BLaER1 treated with 17β-estradiol and CSF1 and Interleukin-3, amounts not matched to agents 10 nM and 100 nM (cell line): Measurements from ENCODE around the gene MYO1B.

ENCODE experiments used
- H3K27ac ChIP-seq, 11 experiments: shearing (Covaris generic); formaldehyde crosslinking; 2 replicates each; pipeline ENCODE4 v1.8.1; 2022
- H3K27me3 ChIP-seq, 11 experiments: shearing (Covaris generic); formaldehyde crosslinking; 2 replicates each; pipeline ENCODE4 v1.8.1; 2022
- H3K36me3 ChIP-seq, 11 experiments: shearing (Covaris generic); formaldehyde crosslinking; 2 replicates each; pipeline ENCODE4 v1.8.1; 2022
- H3K4me1 ChIP-seq, 10 experiments: shearing (Covaris generic); formaldehyde crosslinking; 2 replicates each; pipeline ENCODE4 v1.8.1; 2022
- H3K4me2 ChIP-seq, 11 experiments: shearing (Covaris generic); formaldehyde crosslinking; 2 replicates each; pipeline ENCODE4 v1.8.1; 2022
- H3K4me3 ChIP-seq, 10 experiments: shearing (Covaris generic); formaldehyde crosslinking; 2 replicates each; pipeline ENCODE4 v1.8.1; 2022
- H3K9ac ChIP-seq, 11 experiments: shearing (Covaris generic); formaldehyde crosslinking; 2 replicates each; pipeline ENCODE4 v1.8.1; 2022
- H3K9me3 ChIP-seq, 11 experiments: shearing (Covaris generic); formaldehyde crosslinking; replicated peaks in 1 of 11; 2 replicates each; pipeline ENCODE4 v1.8.1; 2022
- H4K20me1 ChIP-seq, 11 experiments: shearing (Covaris generic); formaldehyde crosslinking; 2 replicates each; pipeline ENCODE4 v1.8.1; 2022
- Cebpa-rat ChIP-seq, 11 experiments: shearing (Covaris generic); IDR thresholded peaks; 2 replicates each; pipeline ENCODE4 v1.8.1; 2022

The MYO1B gene

GRCh38 chr2:191287820-191288219, 42.6 kb downstream of the MYO1B start:
- Histone ChIP-seq H3K27me3 (no peaks in the 10 kb centered on the region), H3K27ac (no peak overlapping the region)
- TF ChIP-seq Cebpa-rat (IDR thresholded peaks at IDR 0.05) = no peak

GRCh38 chr2:191289049-191289448, 43.8 kb downstream of the MYO1B start:
- Histone ChIP-seq H3K9ac (no peak overlapping the region), H3K9me3 (no peaks in the 10 kb centered on the region), H4K20me1 (peaks cover 0 to 13% (median 0%) of the 10 kb centered on the region in 11 experiments; a peak in 2 of 22 replicates), H3K4me1 (no peaks in the 10 kb centered on the region), H3K36me3 (peaks cover 0 to 25% (median 15%) of the 10 kb centered on the region in 11 experiments; a peak in 12 of 22 replicates), H3K4me3 (no peak overlapping the region), H3K27me3 (no peaks in the 10 kb centered on the region), H3K4me2 (no peak overlapping the region), H3K27ac (no peak overlapping the region)
- no peak for TF ChIP-seq Cebpa-rat (IDR thresholded peaks at IDR 0.05)

More at GRCh38 chr2:191287820-191288219, 42.6 kb downstream of the MYO1B start:
- Histone ChIP-seq H3K4me2 (no peak overlapping the region), H3K4me1 (no peaks in the 10 kb centered on the region), H3K36me3 (peaks cover 0 to 37% (median 27%) of the 10 kb centered on the region in 11 experiments; a peak in 14 of 22 replicates), H3K9ac (no peak overlapping the region), H4K20me1 (peaks cover 0 to 10% (median 0%) of the 10 kb centered on the region in 11 experiments; a peak in 2 of 22 replicates), H3K9me3 (no peaks in the 10 kb centered on the region), H3K4me3 (no peak overlapping the region)

GRCh38 chr2:191291471-191291870, 46.3 kb downstream of the MYO1B start:
- H3K36me3 ChIP-seq = peaks cover 0 to 6% (median 2%) of the 10 kb centered on the region in 11 experiments; a peak in 8 of 22 replicates
- peaks cover 0 to 11% (median 0%) of the 10 kb centered on the region in 11 experiments; a peak in 1 of 22 replicates for H4K20me1 ChIP-seq
- TF ChIP-seq Cebpa-rat (IDR thresholded peaks at IDR 0.05) = no peak
- no peaks in the 10 kb centered on the region for H3K9me3 ChIP-seq
- no peak overlapping the region for H3K9ac ChIP-seq
- no peaks in the 10 kb centered on the region for H3K27me3 ChIP-seq
- no peak overlapping the region for H3K27ac ChIP-seq
- H3K4me3 ChIP-seq = no peak overlapping the region
- no peaks in the 10 kb centered on the region for H3K4me1 ChIP-seq
- H3K4me2 ChIP-seq = no peak overlapping the region

- Histone ChIP-seq H3K9me3 (no peaks in the 10 kb centered on the region), H3K4me3 (no peak overlapping the region), H3K27ac (no peak overlapping the region), H3K9ac (no peak overlapping the region), H3K4me2 (no peak overlapping the region), H3K27me3 (no peaks in the 10 kb centered on the region), H3K4me1 (peaks cover 0 to 8% (median 5%) of the 10 kb centered on the region in 10 experiments; a peak in 8 of 20 replicates), H4K20me1 (peaks cover 0 to 11% (median 0%) of the 10 kb centered on the region in 11 experiments; a peak in 2 of 22 replicates), H3K36me3 (peaks cover 0 to 13% (median 6%) of the 10 kb centered on the region in 11 experiments; a peak in 10 of 22 replicates)
- TF ChIP-seq Cebpa-rat (IDR thresholded peaks at IDR 0.05) = no peak
Measured at GRCh38 chr2:191292869-191293268, 47.7 kb downstream of the MYO1B start.

GRCh38 chr2:191295088-191295487, 49.9 kb downstream of the MYO1B start:
- Histone ChIP-seq H3K27ac (no peak overlapping the region), H3K9ac (no peak overlapping the region), H3K4me3 (no peak overlapping the region), H3K36me3 (peaks cover 0 to 16% (median 9%) of the 10 kb centered on the region in 11 experiments; a peak in 11 of 22 replicates), H3K4me1 (peaks cover 0 to 8% (median 5%) of the 10 kb centered on the region in 10 experiments; a peak in 8 of 20 replicates), H4K20me1 (peaks cover 0 to 10% (median 0%) of the 10 kb centered on the region in 11 experiments; a peak in 2 of 22 replicates), H3K4me2 (no peak overlapping the region), H3K9me3 (no peaks in the 10 kb centered on the region), H3K27me3 (no peaks in the 10 kb centered on the region)
- TF ChIP-seq Cebpa-rat (IDR thresholded peaks at IDR 0.05) = no peak

- peaks cover 0 to 26% (median 10%) of the 10 kb centered on the region in 11 experiments; a peak in 12 of 22 replicates for H3K36me3 ChIP-seq
- H3K4me1 ChIP-seq = peaks cover 0 to 8% (median 5%) of the 10 kb centered on the region in 10 experiments; a peak in 8 of 20 replicates
- H3K27ac ChIP-seq = no peak overlapping the region
- H4K20me1 ChIP-seq = peaks cover 0 to 10% (median 0%) of the 10 kb centered on the region in 11 experiments; a peak in 2 of 22 replicates
- no peaks in the 10 kb centered on the region for H3K9me3 ChIP-seq
- no peaks in the 10 kb centered on the region for H3K27me3 ChIP-seq
- no peak overlapping the region for H3K4me2 ChIP-seq
- H3K4me3 ChIP-seq = no peak overlapping the region
- H3K9ac ChIP-seq = no peak overlapping the region
- TF ChIP-seq Cebpa-rat (IDR thresholded peaks at IDR 0.05) = no peak
Measured at GRCh38 chr2:191296083-191297006, 51.1 kb downstream of the MYO1B start.

GRCh38 chr2:191297033-191297432, 51.8 kb downstream of the MYO1B start:
- H3K4me1 ChIP-seq = peaks cover 0 to 8% (median 5%) of the 10 kb centered on the region in 10 experiments; a peak in 8 of 20 replicates
- TF ChIP-seq Cebpa-rat (IDR thresholded peaks at IDR 0.05) = no peak
- no peaks in the 10 kb centered on the region for H3K27me3 ChIP-seq
- peaks cover 0 to 33% (median 10%) of the 10 kb centered on the region in 11 experiments; a peak in 12 of 22 replicates for H3K36me3 ChIP-seq
- H3K4me2 ChIP-seq = no peak overlapping the region
- no peaks in the 10 kb centered on the region for H3K9me3 ChIP-seq
- no peak overlapping the region for H3K27ac ChIP-seq
- H3K9ac ChIP-seq = no peak overlapping the region
- no peak overlapping the region for H3K4me3 ChIP-seq
- peaks cover 0 to 10% (median 0%) of the 10 kb centered on the region in 11 experiments; a peak in 2 of 22 replicates for H4K20me1 ChIP-seq

- no peak for TF ChIP-seq Cebpa-rat (IDR thresholded peaks at IDR 0.05)
- no peak overlapping the region for H3K9ac ChIP-seq
- H3K9me3 ChIP-seq = no peaks in the 10 kb centered on the region
- peaks cover 0 to 36% (median 10%) of the 10 kb centered on the region in 11 experiments; a peak in 12 of 22 replicates for H3K36me3 ChIP-seq
- peaks cover 0 to 8% (median 5%) of the 10 kb centered on the region in 10 experiments; a peak in 8 of 20 replicates for H3K4me1 ChIP-seq
- H3K4me2 ChIP-seq = no peak overlapping the region
- H4K20me1 ChIP-seq = peaks cover 0 to 10% (median 0%) of the 10 kb centered on the region in 11 experiments; a peak in 2 of 22 replicates
- no peak overlapping the region for H3K27ac ChIP-seq
- H3K4me3 ChIP-seq = no peak overlapping the region
- H3K27me3 ChIP-seq = no peaks in the 10 kb centered on the region
Measured at GRCh38 chr2:191298306-191298705, 53.1 kb downstream of the MYO1B start.

- peaks cover 0 to 8% (median 5%) of the 10 kb centered on the region in 10 experiments; a peak in 8 of 20 replicates for H3K4me1 ChIP-seq
- peaks cover 0 to 38% (median 10%) of the 10 kb centered on the region in 11 experiments; a peak in 13 of 22 replicates for H3K36me3 ChIP-seq
- H3K4me2 ChIP-seq = no peak overlapping the region
- H3K27ac ChIP-seq = no peak overlapping the region
- no peaks in the 10 kb centered on the region for H3K9me3 ChIP-seq
- H3K27me3 ChIP-seq = no peaks in the 10 kb centered on the region
- no peak overlapping the region for H3K4me3 ChIP-seq
- no peak for TF ChIP-seq Cebpa-rat (IDR thresholded peaks at IDR 0.05)
- H4K20me1 ChIP-seq = peaks cover 0 to 10% (median 0%) of the 10 kb centered on the region in 11 experiments; a peak in 2 of 22 replicates
- H3K9ac ChIP-seq = no peak overlapping the region
Measured at GRCh38 chr2:191299010-191299409, 53.8 kb downstream of the MYO1B start.
